HCT116 (cell line): ENCODE results near the gene CREBBP. TPM values are rescaled to one million over a fixed set of nuclear protein-coding genes. Genes with fewer than 3 reads are reported as not detected.

Source experiments
- ATAC-seq: fragments of 200-7000 bp; cut with Tn5 transposase; 2 replicates; pipeline ENCODE4 v1.9.1; 2020; ENCODE audit warnings: mild to moderate bottlenecking, moderate library complexity
- BruUV-seq: library from RNA; stranded (reverse); fragments of 400-500 nt; replicated peaks from 2 replicates; lab custom pipeline; 2021; lab: Mats Ljungman, UMichigan
- CTCF ChIA-PET: fragments of 300-600 bp; sonication (Branson Sonifier 250); formaldehyde crosslinking; loops from one replicate; lab custom pipeline; 2021; ENCODE audit warnings: antibody characterized with exemption; lab: Charles Lee
- POLR2A ChIA-PET: fragments of 300-600, 350-600 bp; sonication (Branson Sonifier 250); formaldehyde crosslinking; loops from one replicate; lab custom pipeline; 2021; ENCODE audit warnings: antibody characterized with exemption; lab: Charles Lee
- RAD21 ChIA-PET, 2 experiments: fragments of 300-600 bp; sonication (Branson Sonifier 250); formaldehyde crosslinking; loops; one replicate each; lab custom pipeline; 2023; ENCODE audit warnings: low total read pairs in 2 of 2; ENCODE audit not compliant: uncharacterized antibody in 2 of 2, unreplicated experiment in 2 of 2, low non-redundant PET in 1 of 2; lab: Charles Lee
- DNase-seq: peaks from one replicate; pipeline ENCODE4 v3.0.0-alpha.2; 2010; ENCODE audit warnings: low read depth, low spot score
- H2AFZ ChIP-seq: fragments of 200-600 bp; shearing (Covaris generic), sonication (generic); 2 replicates; pipeline ENCODE4 v1.6.1; 2017; ENCODE audit warnings: low read depth, mixed run types, mixed read lengths, antibody characterized with exemption, low read length; ENCODE audit not compliant: poor library complexity, severe bottlenecking
- H3K27ac ChIP-seq: 2 replicates; pipeline ENCODE4 v1.5.1; 2012; ENCODE audit warnings: low read depth, low read length
- H3K27me3 ChIP-seq: fragments of 200-600 bp; sonication (generic); 2 replicates; pipeline ENCODE4 v1.6.1; 2016; ENCODE audit warnings: mixed run types, low read length, mixed read lengths; ENCODE audit not compliant: insufficient read depth
- H3K36me3 ChIP-seq, 2 experiments: fragments of 200-500 bp in 1 of 2; fragments of 200-600 bp in 1 of 2; sonication (Bioruptor generic) in 1 of 2; sonication (generic) in 1 of 2; 2 replicates each; pipeline versions ENCODE4 v1.5.1 to v1.6.1; 2014 to 2016; ENCODE audit warnings: low read length in 2 of 2, inconsistent platforms in 1 of 2, mixed read lengths in 1 of 2, mixed run types in 1 of 2; ENCODE audit not compliant: insufficient read depth in 2 of 2, control insufficient read depth in 1 of 2
- H3K4me1 ChIP-seq, 2 experiments: fragments of 200-600 bp in 1 of 2; sonication (generic) in 1 of 2; 2 replicates each; pipeline versions ENCODE4 v1.5.1 to v1.6.1; 2012 to 2017; ENCODE audit warnings: low read length in 2 of 2, inconsistent platforms in 1 of 2, mild to moderate bottlenecking in 1 of 2, mixed read lengths in 1 of 2, mixed run types in 1 of 2, moderate library complexity in 1 of 2; ENCODE audit not compliant: insufficient read depth in 2 of 2, control insufficient read depth in 1 of 2
- H3K4me2 ChIP-seq: fragments of 200-600 bp; sonication (generic); 2 replicates; pipeline ENCODE4 v1.6.1; 2017; ENCODE audit warnings: mixed run types, low read length, mixed read lengths
- H3K4me3 ChIP-seq, 2 experiments: fragments of 200-600 bp in 1 of 2; sonication (generic) in 1 of 2; replicated peaks in 1 of 2; 2 replicates each; pipeline ENCODE4 v1.5.1; 2011 to 2016; ENCODE audit warnings: low read length in 2 of 2, control low read depth in 1 of 2, low read depth in 1 of 2, mild to moderate bottlenecking in 1 of 2, mixed read lengths in 1 of 2, mixed run types in 1 of 2
- H3K79me2 ChIP-seq: fragments of 200-600 bp; sonication (generic); 2 replicates; pipeline ENCODE4 v1.6.1; 2017; ENCODE audit warnings: mild to moderate bottlenecking, mixed run types, low read length, moderate library complexity, mixed read lengths; ENCODE audit not compliant: insufficient read depth
- H3K9ac ChIP-seq: fragments of 200-600 bp; sonication (generic); 2 replicates; pipeline ENCODE4 v1.6.1; 2016; ENCODE audit warnings: low read length, mixed read lengths
- H3K9me2 ChIP-seq: fragments of 200-600 bp; sonication (generic), shearing (Covaris generic); 2 replicates; pipeline ENCODE4 v1.6.1; 2017; ENCODE audit warnings: mixed run types, mild to moderate bottlenecking, moderate library complexity; ENCODE audit not compliant: insufficient read depth
- H3K9me3 ChIP-seq, 2 experiments: fragments of 200-500 bp in 1 of 2; fragments of 200-600 bp in 1 of 2; sonication (Bioruptor generic) in 1 of 2; sonication (generic) in 1 of 2; 2 replicates each; pipeline ENCODE4 v1.6.1; 2014 to 2017; ENCODE audit warnings: low read length in 2 of 2, mixed read lengths in 2 of 2, inconsistent platforms in 1 of 2, low read depth in 1 of 2, mild to moderate bottlenecking in 1 of 2, mixed run types in 1 of 2, moderate library complexity in 1 of 2; ENCODE audit not compliant: control insufficient read depth in 1 of 2, insufficient read depth in 1 of 2
- H4K20me1 ChIP-seq: fragments of 200-600 bp; sonication (generic), shearing (Covaris generic); 2 replicates; pipeline ENCODE4 v1.6.1; 2017; ENCODE audit warnings: mixed run types, mild to moderate bottlenecking, moderate library complexity; ENCODE audit not compliant: insufficient read depth
- CBX3 ChIP-seq: IDR thresholded peaks from 2 replicates; pipeline ENCODE4 v1.6.1; 2012; ENCODE audit warnings: low read depth
- CEBPB ChIP-seq: IDR thresholded peaks from 2 replicates; pipeline ENCODE4 v1.6.1; 2012; ENCODE audit warnings: low read depth
- CTCF ChIP-seq, 3 experiments: fragments of 200-600 bp in 1 of 3; sonication (generic) in 1 of 3; IDR thresholded peaks in 2 of 3; conservative IDR thresholded peaks in 1 of 3; 2 replicates each; pipeline ENCODE4 v1.5.1; 2012 to 2017; ENCODE audit warnings: low read depth in 2 of 3, low read length in 2 of 3, antibody characterized with exemption in 1 of 3, borderline replicate concordance in 1 of 3, control low read depth in 1 of 3, mild to moderate bottlenecking in 1 of 3, mixed read lengths in 1 of 3, mixed run types in 1 of 3, moderate library complexity in 1 of 3; ENCODE audit not compliant: insufficient read depth in 1 of 3
- EGR1 ChIP-seq: IDR thresholded peaks from 2 replicates; pipeline ENCODE4 v1.6.1; 2012; ENCODE audit warnings: low read depth
- FOSL1 ChIP-seq: IDR thresholded peaks from 2 replicates; pipeline ENCODE4 v1.6.1; 2012; ENCODE audit warnings: low read depth
- MAX ChIP-seq: IDR thresholded peaks from 2 replicates; pipeline ENCODE4 v1.6.1; 2012
- POLR2A ChIP-seq: IDR thresholded peaks from 2 replicates; pipeline ENCODE4 v1.7.0; 2011; ENCODE audit warnings: borderline replicate concordance; ENCODE audit not compliant: insufficient read depth, insufficient read length; ENCODE audit errors: extremely low read depth
- RAD21 ChIP-seq: IDR thresholded peaks from 2 replicates; pipeline ENCODE4 v1.6.1; 2012; ENCODE audit warnings: low read depth, mild to moderate bottlenecking
- SIN3A ChIP-seq: IDR thresholded peaks from 2 replicates; pipeline ENCODE4 v1.6.1; 2012; ENCODE audit warnings: low read depth
- SP1 ChIP-seq: IDR thresholded peaks from 2 replicates; pipeline ENCODE4 v1.6.1; 2012; ENCODE audit warnings: low read depth
- SRF ChIP-seq: IDR thresholded peaks from 2 replicates; pipeline ENCODE4 v1.6.1; 2012; ENCODE audit warnings: low read depth
- YY1 ChIP-seq: IDR thresholded peaks from 2 replicates; pipeline ENCODE4 v1.6.1; 2011; ENCODE audit warnings: low read length, low read depth, moderate library complexity, mild to moderate bottlenecking; ENCODE audit not compliant: insufficient replicate concordance; ENCODE audit errors: extremely low read depth
- ZBTB33 ChIP-seq: IDR thresholded peaks from 2 replicates; pipeline ENCODE4 v1.6.1; 2011; ENCODE audit warnings: mild to moderate bottlenecking, low read length, moderate library complexity; ENCODE audit not compliant: insufficient replicate concordance; ENCODE audit errors: extremely low read depth
- ZNF274 ChIP-seq: fragments of 200-500 bp; sonication (Bioruptor generic); IDR thresholded peaks from 2 replicates; pipeline ENCODE4 v1.6.1; 2014; ENCODE audit warnings: mild to moderate bottlenecking, low read depth, low read length, inconsistent platforms
- intact Hi-C: fragments of 100-400 bp; cut with micrococcal nuclease; formaldehyde crosslinking; loops from 2 replicates; pipeline ENCODE4 v1.10.0; 2022
- total RNA-seq: library from RNA; stranded (reverse); gene quantifications from one replicate; pipeline ENCODE4 v1.2.1, GENCODE V29; 2021; ENCODE audit not compliant: unreplicated experiment

The CREBBP gene
- total RNA-seq, 1 experiment from 2014 or later: 42.7 TPM

DNA sequence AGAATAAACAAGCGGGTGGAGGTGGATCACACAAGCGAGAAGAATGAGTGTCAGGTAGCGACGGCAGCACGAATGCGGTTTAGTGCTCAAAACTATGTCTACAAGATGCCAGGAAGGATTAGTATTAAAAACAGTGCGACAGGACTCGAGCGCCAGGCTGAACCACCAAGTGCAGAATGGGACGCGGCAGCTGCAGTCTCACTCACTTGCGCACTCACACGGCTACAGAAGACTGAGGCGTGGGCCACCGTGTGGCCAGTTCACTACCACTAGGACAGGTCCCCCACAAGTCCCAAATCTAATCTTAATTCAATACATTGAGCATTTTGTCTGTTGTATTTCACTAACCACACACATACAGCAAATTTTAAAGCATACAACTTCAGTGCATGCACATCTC lies 127.5 kb downstream of the CREBBP start (continued):
- TF ChIP-seq CTCF (IDR thresholded peaks at IDR 0.05 in 2 of 3, conservative IDR thresholded peaks at IDR 0.05 in 1 of 3; ENCODE audit: borderline replicate concordance in 1 of 3, insufficient read depth in 1 of 3, low read depth in 2 of 3, low read length in 2 of 3): no peak
- no peak for TF ChIP-seq POLR2A
- TF ChIP-seq RAD21: no peak
- TF ChIP-seq SP1: no peak
- no peak for TF ChIP-seq EGR1
- no peak for TF ChIP-seq YY1
- no peak for TF ChIP-seq ZNF274
- TF ChIP-seq, all 23 proteins: peak for 0

DNA sequence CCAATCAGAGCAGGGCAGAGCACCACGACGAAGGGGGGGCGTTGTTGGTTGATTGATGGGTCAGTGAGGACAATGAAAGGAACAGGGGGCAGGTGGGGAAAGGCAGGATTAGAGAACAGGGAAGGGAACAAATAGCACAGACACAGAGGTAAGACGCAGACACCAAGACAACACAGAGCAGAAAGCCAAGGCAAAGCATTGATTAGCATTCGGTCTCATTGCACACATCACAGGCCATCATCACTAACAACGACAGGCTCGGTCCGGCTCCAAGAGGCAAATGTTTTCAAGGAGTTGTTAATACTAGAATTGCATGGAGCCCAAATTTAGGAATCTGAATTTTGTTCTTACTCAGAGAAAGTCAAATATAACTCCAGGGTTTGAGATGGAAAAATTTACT lies 128.6 kb downstream of the CREBBP start:
- no peak overlapping the region for H3K4me3 ChIP-seq
- no peaks in the 10 kb centered on the region for H3K4me1 ChIP-seq
- DNase-seq (no peak), ATAC-seq (no peak)
- no peaks in the 10 kb centered on the region for H3K9me3 ChIP-seq
- no peaks in the 10 kb centered on the region for H3K27me3 ChIP-seq
- no TSS peak for BruUV-seq
- H2AFZ ChIP-seq: no peak overlapping the region
- intact Hi-C loops: no loop called here
- H3K36me3 ChIP-seq: peaks cover 4 to 27% of the 10 kb centered on the region in 2 experiments
- no peak overlapping the region for H3K27ac ChIP-seq
- H3K4me2 ChIP-seq: no peak overlapping the region
- TF ChIP-seq CBX3: no peak
- TF ChIP-seq SIN3A: no peak
- TF ChIP-seq FOSL1: no peak
- TF ChIP-seq CEBPB: no peak
- no peak for TF ChIP-seq EGR1
- no peak for TF ChIP-seq MAX
- no peak for TF ChIP-seq SRF
- no peak for TF ChIP-seq SP1
- no peak for TF ChIP-seq ZBTB33
- TF ChIP-seq YY1: no peak
- no peaks in the 10 kb centered on the region; the same call in 1 of the 2 replicates for H4K20me1 ChIP-seq
- H3K79me2 ChIP-seq: no peaks in the 10 kb centered on the region; the same call in 1 of the 2 replicates
- ChIA-PET RAD21 (no interaction called here), CTCF (no interaction called here), POLR2A (no interaction called here)
- no peak overlapping the region for H3K9ac ChIP-seq
- H3K9me2 ChIP-seq: no peaks in the 10 kb centered on the region
